LNCAP (cell line): ENCODE results near the gene KIF6.

Experiments
- CTCF ChIP-seq: fragments of 450-650 bp; IDR thresholded peaks from 2 replicates; pipeline ENCODE4 v1.5.1; 2017; ENCODE audit warnings: mild to moderate bottlenecking

The KIF6 gene

GRCh38 chr6:39296745-39297640 lies 428.2 kb downstream of the KIF6 start:
- no peak for TF ChIP-seq CTCF

GRCh38 chr6:39295611-39296011 lies 429.6 kb downstream of the KIF6 start:
- TF ChIP-seq CTCF, result no peak

- no peak for TF ChIP-seq CTCF
Measured at GRCh38 chr6:39294899-39295298, 430.3 kb downstream of the KIF6 start.

- TF ChIP-seq CTCF, result no peak
Measured at GRCh38 chr6:39294133-39294532, 431.1 kb downstream of the KIF6 start.

- no peak for TF ChIP-seq CTCF
Measured at GRCh38 chr6:39292637-39293036, 432.6 kb downstream of the KIF6 start.

- no peak for TF ChIP-seq CTCF
Measured at GRCh38 chr6:39289490-39289889, 435.7 kb downstream of the KIF6 start.

- no peak for TF ChIP-seq CTCF
Measured at GRCh38 chr6:39287601-39288000, 437.6 kb downstream of the KIF6 start.
